ENCODE results near the gene RPL36.
"Not testable (repeated sequence)": the region's sequence is repeated elsewhere in the genome, so short reads cannot be mapped to it uniquely, and the experiment has no call there.

The RPL36 gene

GRCh38 chr19:5707576-5708575 is 17.8 kb downstream of the RPL36 start:
- no peak for DNase-seq

GRCh38 chr19:5711025-5711424 is 20.9 kb downstream of the RPL36 start:
- DNase-seq = no peak

- DNase-seq = no peak
These were observed 21.6 kb downstream of the RPL36 start for GRCh38 chr19:5711713-5712161.

- DNase-seq = no peak
These were observed 23.1 kb downstream of the RPL36 start for GRCh38 chr19:5713228-5713627.

- DNase-seq = no peak
These were observed 24.7 kb downstream of the RPL36 start for GRCh38 chr19:5714816-5715215.

GRCh38 chr19:5717215-5717935 is 27.3 kb downstream of the RPL36 start:
- DNase-seq = no peak

GRCh38 chr19:5718037-5718578 is 28.0 kb downstream of the RPL36 start:
- no peak for DNase-seq

- no peak for DNase-seq
These were observed 28.6 kb downstream of the RPL36 start for GRCh38 chr19:5718579-5719273.

- DNase-seq = no peak
These were observed 29.3 kb downstream of the RPL36 start for GRCh38 chr19:5719274-5719960.

GRCh38 chr19:5719961-5720790 is 30.1 kb downstream of the RPL36 start, which contains the start of the genes CATSPERD and LONP1:
CATSPERD (plus strand) TSS chr19:5720637; CDS start chr19:5720738, 101 bp downstream.
LONP1 (minus strand) TSS chr19:5720146; CDS start chr19:5720132, 14 bp downstream.
- peak; percentile 94 for DNase-seq

GRCh38 chr19:5727453-5728050 is 37.5 kb downstream of the RPL36 start:
- no peak for DNase-seq

GRCh38 chr19:5733172-5733571 is 43.1 kb downstream of the RPL36 start:
- DNase-seq = not testable (repeated sequence)

- no peak for DNase-seq
These were observed 48.3 kb downstream of the RPL36 start for GRCh38 chr19:5738423-5738822.
